HL-60 (cell line): ENCODE results near the gene GGACT.

ENCODE experiments used
- DNase-seq, 2 experiments: peaks; one replicate each; pipeline ENCODE4 v3.0.0-alpha.2; 2010 to 2020; ENCODE audit warnings: low read depth in 1 of 2, low spot score in 1 of 2
- H3K27ac ChIP-seq: fragments of 250-450 bp; sonication (Bioruptor Pico); replicated peaks from 2 replicates; pipeline ENCODE4 v1.5.1; 2020; ENCODE audit warnings: mild to moderate bottlenecking, moderate library complexity
- H3K27me3 ChIP-seq: fragments of 250-450 bp; sonication (Bioruptor Pico); 2 replicates; pipeline ENCODE4 v1.5.1; 2021; ENCODE audit warnings: mild to moderate bottlenecking, moderate library complexity; ENCODE audit not compliant: insufficient read depth, poor library complexity, severe bottlenecking
- H3K4me3 ChIP-seq: replicated peaks from 2 replicates; pipeline ENCODE4 v1.5.1; 2011; ENCODE audit warnings: mild to moderate bottlenecking, control low read depth, low read length; ENCODE audit not compliant: insufficient read depth
- GABPA ChIP-seq: IDR thresholded peaks from 2 replicates; pipeline ENCODE4 v1.6.1; 2012; ENCODE audit warnings: low read depth
- POLR2AphosphoS5 ChIP-seq: IDR thresholded peaks from 2 replicates; pipeline ENCODE4 v1.6.1; 2012; ENCODE audit warnings: low read depth
- SPI1 ChIP-seq: IDR thresholded peaks from 2 replicates; pipeline ENCODE4 v1.6.1; 2012; ENCODE audit warnings: low read depth, mild to moderate bottlenecking, borderline replicate concordance
- TF ChIP-seq, protein P1 (sequence below): IDR thresholded peaks from 2 replicates; pipeline ENCODE4 v1.6.1; 2012; ENCODE audit warnings: low read depth; ENCODE audit not compliant: insufficient replicate concordance
- TF ChIP-seq, protein P2 (sequence below): IDR thresholded peaks from one replicate; pipeline ENCODE4 v1.5.1; 2011; ENCODE audit warnings: low read length, control low read depth, inconsistent platforms; ENCODE audit not compliant: insufficient read depth

The GGACT gene

DNA sequence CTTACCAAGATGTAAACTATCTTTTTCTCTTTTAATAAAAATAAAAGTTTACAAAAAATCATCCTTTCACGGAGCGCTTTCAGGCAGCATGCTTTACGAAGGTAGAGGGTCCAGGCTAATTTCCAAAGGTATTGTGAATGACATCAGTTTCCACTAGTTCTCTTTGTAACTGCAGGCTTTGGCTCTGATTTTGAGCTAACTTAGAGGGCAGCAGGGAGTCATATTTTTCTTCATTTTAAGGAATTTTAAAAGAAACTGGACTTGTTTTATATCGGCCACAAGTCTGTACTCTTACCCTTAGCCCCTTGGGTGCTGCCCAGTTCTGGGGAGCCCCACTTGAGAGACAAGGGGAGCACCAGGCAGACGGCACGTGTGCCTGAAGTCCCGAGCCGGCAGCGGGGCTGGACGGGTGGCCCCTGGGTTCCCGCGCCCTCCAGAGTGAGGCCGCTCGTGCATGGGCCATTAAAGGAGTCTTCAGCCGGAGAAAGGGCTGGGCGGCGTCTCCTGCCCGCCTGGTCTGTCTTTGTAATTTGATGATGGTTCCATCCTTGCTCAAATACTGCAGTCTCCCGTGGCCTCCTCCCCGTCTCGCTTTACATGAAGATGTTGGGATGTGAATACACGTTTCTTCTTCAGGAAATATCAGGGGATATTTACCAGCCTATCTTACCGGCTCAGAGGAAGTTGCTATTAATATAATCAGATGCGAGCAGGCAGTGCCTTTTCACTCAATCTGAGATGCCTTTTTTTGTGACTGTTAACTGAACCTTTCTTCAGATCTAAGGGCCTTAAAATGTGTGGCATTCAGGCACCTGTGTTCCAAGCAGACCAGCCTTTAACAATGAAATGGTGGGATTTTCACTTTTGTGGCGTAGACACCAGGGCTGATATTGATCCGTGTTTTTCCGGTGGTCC, 67.4 kb downstream of the GGACT start:
- peaks cover 12% of the 10 kb centered on the region for H3K27me3 ChIP-seq
- H3K4me3 ChIP-seq: no peak overlapping the region
- TF ChIP-seq, protein P1, sequence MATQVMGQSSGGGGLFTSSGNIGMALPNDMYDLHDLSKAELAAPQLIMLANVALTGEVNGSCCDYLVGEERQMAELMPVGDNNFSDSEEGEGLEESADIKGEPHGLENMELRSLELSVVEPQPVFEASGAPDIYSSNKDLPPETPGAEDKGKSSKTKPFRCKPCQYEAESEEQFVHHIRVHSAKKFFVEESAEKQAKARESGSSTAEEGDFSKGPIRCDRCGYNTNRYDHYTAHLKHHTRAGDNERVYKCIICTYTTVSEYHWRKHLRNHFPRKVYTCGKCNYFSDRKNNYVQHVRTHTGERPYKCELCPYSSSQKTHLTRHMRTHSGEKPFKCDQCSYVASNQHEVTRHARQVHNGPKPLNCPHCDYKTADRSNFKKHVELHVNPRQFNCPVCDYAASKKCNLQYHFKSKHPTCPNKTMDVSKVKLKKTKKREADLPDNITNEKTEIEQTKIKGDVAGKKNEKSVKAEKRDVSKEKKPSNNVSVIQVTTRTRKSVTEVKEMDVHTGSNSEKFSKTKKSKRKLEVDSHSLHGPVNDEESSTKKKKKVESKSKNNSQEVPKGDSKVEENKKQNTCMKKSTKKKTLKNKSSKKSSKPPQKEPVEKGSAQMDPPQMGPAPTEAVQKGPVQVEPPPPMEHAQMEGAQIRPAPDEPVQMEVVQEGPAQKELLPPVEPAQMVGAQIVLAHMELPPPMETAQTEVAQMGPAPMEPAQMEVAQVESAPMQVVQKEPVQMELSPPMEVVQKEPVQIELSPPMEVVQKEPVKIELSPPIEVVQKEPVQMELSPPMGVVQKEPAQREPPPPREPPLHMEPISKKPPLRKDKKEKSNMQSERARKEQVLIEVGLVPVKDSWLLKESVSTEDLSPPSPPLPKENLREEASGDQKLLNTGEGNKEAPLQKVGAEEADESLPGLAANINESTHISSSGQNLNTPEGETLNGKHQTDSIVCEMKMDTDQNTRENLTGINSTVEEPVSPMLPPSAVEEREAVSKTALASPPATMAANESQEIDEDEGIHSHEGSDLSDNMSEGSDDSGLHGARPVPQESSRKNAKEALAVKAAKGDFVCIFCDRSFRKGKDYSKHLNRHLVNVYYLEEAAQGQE: no peak
- TF ChIP-seq GABPA (no peak), SPI1 (no peak), POLR2AphosphoS5 (no peak)
- TF ChIP-seq, protein P2, sequence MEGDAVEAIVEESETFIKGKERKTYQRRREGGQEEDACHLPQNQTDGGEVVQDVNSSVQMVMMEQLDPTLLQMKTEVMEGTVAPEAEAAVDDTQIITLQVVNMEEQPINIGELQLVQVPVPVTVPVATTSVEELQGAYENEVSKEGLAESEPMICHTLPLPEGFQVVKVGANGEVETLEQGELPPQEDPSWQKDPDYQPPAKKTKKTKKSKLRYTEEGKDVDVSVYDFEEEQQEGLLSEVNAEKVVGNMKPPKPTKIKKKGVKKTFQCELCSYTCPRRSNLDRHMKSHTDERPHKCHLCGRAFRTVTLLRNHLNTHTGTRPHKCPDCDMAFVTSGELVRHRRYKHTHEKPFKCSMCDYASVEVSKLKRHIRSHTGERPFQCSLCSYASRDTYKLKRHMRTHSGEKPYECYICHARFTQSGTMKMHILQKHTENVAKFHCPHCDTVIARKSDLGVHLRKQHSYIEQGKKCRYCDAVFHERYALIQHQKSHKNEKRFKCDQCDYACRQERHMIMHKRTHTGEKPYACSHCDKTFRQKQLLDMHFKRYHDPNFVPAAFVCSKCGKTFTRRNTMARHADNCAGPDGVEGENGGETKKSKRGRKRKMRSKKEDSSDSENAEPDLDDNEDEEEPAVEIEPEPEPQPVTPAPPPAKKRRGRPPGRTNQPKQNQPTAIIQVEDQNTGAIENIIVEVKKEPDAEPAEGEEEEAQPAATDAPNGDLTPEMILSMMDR: no peak
- DNase-seq: no peak
- H3K27ac ChIP-seq: no peak overlapping the region

DNA sequence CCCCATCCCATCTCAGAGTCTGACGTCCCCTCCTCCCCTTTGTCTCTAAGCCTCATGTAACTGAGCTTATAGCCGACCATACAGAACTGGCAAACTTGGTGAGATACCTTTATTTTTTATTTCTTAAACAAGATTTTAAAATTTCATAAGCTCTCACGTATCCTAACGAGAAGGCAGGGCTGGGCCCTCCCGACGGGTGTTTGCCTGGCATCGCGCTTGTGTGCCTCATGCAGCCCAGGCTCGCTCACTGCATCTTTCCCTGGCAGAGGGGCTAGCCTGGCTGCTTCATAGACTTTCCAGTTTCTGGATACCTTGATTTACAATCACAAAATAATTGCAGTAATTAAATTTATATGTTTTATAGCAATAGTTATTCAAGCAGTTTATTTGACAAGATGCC, 69.0 kb downstream of the GGACT start:
- TF ChIP-seq POLR2AphosphoS5 (no peak), SPI1 (no peak), GABPA (no peak)
- TF ChIP-seq, protein P1: no peak
- TF ChIP-seq, protein P2: no peak
- no peak overlapping the region for H3K27ac ChIP-seq
- H3K4me3 ChIP-seq: no peak overlapping the region
- DNase-seq: no peak
- peaks cover 12% of the 10 kb centered on the region for H3K27me3 ChIP-seq

DNA sequence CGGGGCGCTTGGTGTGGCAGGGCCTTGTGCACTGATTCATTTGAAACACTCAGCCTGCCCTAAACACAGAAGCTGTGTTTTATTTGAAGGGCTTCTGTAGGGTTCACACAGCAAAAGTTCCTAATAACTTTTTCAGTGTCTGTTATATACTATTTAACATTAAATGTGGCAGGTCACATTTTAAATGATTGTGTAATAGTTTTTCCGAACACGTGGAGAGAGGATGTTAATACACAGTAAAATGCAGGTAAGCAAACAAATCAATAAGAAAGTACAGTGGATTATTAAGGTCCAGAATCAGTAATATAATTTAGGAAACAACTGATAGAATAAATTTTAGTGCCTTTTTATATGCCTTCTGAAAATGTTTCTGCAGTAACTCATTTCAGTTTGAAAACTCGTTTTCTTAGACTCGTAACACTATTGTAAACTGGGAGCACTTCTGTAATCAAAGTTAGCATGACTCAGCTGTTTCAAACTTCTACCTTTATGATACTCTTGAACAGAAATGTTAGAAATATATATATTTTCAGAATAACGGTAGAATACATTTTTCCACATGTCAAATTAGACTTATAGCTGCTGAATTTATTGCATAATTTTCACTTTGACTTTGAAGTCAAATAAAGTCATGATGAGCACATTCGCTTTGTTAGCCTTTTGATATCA, 70.1 kb downstream of the GGACT start:
- peaks cover 12% of the 10 kb centered on the region for H3K27me3 ChIP-seq
- no peak overlapping the region for H3K27ac ChIP-seq
- no peak for DNase-seq
- no peak overlapping the region for H3K4me3 ChIP-seq
- TF ChIP-seq POLR2AphosphoS5: no peak
- no peak for TF ChIP-seq SPI1
- no peak for TF ChIP-seq GABPA

DNA sequence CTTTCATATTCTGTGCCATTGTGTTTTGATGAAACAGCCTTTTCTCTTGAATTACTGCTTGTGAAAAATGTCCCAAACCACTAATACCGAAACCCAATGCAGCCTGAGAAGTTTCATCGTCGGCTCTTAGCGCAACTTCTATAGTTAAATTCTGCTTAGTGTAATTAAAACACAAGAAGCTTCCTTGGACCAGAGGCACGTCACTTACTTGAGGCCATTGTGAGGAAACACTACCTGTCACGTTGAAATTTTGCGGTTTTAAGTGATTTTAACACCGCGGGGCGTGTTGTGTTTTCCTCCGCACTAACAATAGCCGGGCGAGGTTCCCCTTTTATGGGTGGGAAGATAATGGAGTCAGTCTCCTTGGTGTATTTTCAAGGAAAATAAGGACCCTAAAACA, 70.9 kb downstream of the GGACT start:
- H3K27me3 ChIP-seq: peaks cover 12% of the 10 kb centered on the region
- TF ChIP-seq POLR2AphosphoS5 (no peak), GABPA (no peak), SPI1 (no peak)
- TF ChIP-seq, protein P1: no peak
- TF ChIP-seq, protein P2: no peak
- no peak overlapping the region for H3K4me3 ChIP-seq
- H3K27ac ChIP-seq: no peak overlapping the region
- peak in 1 of 2 experiments; percentile 51 for DNase-seq
